Measurements from ENCODE around the gene PSME2.

- TF ChIP-seq CTCF (IDR thresholded peaks at IDR 0.05 in 4 of 5, conservative IDR thresholded peaks at IDR 0.05 in 1 of 5) (no peak), POLR2A (IDR thresholded peaks at IDR 0.05) (no peak)
Observed at GRCh38 chr14:24167469-24168114, 21.2 kb upstream of the PSME2 start.

Data from gastrocnemius medialis (tissue), 4 donors.